PC-3 (cell line): Measurements from ENCODE around the gene DNM2. TPM values are rescaled to one million over a fixed set of nuclear protein-coding genes. Genes with fewer than 3 reads are reported as not detected.

Experiments
- ATAC-seq: fragments of 200-7000 bp; cut with Tn5 transposase; 2 replicates; pipeline ENCODE4 v1.9.1; 2020; ENCODE audit warnings: mild to moderate bottlenecking, moderate library complexity
- BruUV-seq: library from RNA; stranded (reverse); fragments of 400-500 nt; replicated peaks from 2 replicates; lab custom pipeline; 2021; lab: Mats Ljungman, UMichigan
- CTCF ChIA-PET: fragments of 300-600 bp; sonication (Branson Sonifier 250); formaldehyde crosslinking; loops from one replicate; lab custom pipeline; 2022; ENCODE audit warnings: antibody characterized with exemption; lab: Charles Lee
- POLR2A ChIA-PET: fragments of 300-600 bp; sonication (Branson Sonifier 250); formaldehyde crosslinking; loops from one replicate; lab custom pipeline; 2022; ENCODE audit warnings: antibody characterized with exemption; ENCODE audit not compliant: unreplicated experiment; lab: Charles Lee
- DNase-seq: peaks from one replicate; pipeline ENCODE4 v3.0.0-alpha.2; 2015
- H2AFZ ChIP-seq: fragments of 300-600 bp; sonication (generic); 2 replicates; pipeline ENCODE4 v1.6.0; 2016; ENCODE audit warnings: antibody characterized with exemption, low read length
- H3F3A ChIP-seq: fragments of 300-600 bp; sonication (generic); one replicate; pipeline ENCODE4 v1.6.0; 2017; ENCODE audit warnings: antibody characterized with exemption, low read length, control low read depth, mild to moderate bottlenecking; ENCODE audit not compliant: unreplicated experiment
- H3K27ac ChIP-seq: fragments of 300-600 bp; sonication (generic); 2 replicates; pipeline ENCODE4 v1.5.1; 2016; ENCODE audit warnings: mild to moderate bottlenecking, low read length
- H3K27me3 ChIP-seq: fragments of 300-600 bp; sonication (generic); 2 replicates; pipeline ENCODE4 v1.6.1; 2016; ENCODE audit warnings: low read length, mixed read lengths
- H3K36me3 ChIP-seq: fragments of 300-600 bp; sonication (generic); 2 replicates; pipeline ENCODE4 v1.6.1; 2016; ENCODE audit warnings: low read depth, mixed run types, low read length, mixed read lengths
- H3K4me1 ChIP-seq: fragments of 300-600 bp; sonication (generic); 2 replicates; pipeline ENCODE4 v1.5.1; 2016; ENCODE audit warnings: low read length; ENCODE audit not compliant: insufficient read depth
- H3K4me2 ChIP-seq: fragments of 300-600 bp; sonication (generic); 2 replicates; pipeline ENCODE4 v1.6.0; 2016; ENCODE audit warnings: low read length
- H3K4me3 ChIP-seq: fragments of 300-600 bp; sonication (generic); 2 replicates; pipeline ENCODE4 v1.5.1; 2016; ENCODE audit warnings: mild to moderate bottlenecking, low read length, mixed read lengths
- H3K79me2 ChIP-seq: fragments of 300-600 bp; sonication (generic); 2 replicates; pipeline ENCODE4 v1.6.1; 2017; ENCODE audit warnings: low read length, mixed read lengths
- H3K9ac ChIP-seq: fragments of 300-600 bp; sonication (generic); 2 replicates; pipeline ENCODE4 v1.6.0; 2016; ENCODE audit warnings: mild to moderate bottlenecking, low read length
- H3K9me2 ChIP-seq: fragments of 300-600 bp; sonication (generic); replicated peaks from 2 replicates; pipeline ENCODE4 v1.6.1; 2016; ENCODE audit warnings: mixed run types, low read length, mixed read lengths
- H3K9me3 ChIP-seq: fragments of 300-600 bp; sonication (generic); 2 replicates; pipeline ENCODE4 v1.6.1; 2016; ENCODE audit warnings: low read length, mixed read lengths
- H4K20me1 ChIP-seq: fragments of 300-600 bp; sonication (generic); 2 replicates; pipeline ENCODE4 v1.6.1; 2016; ENCODE audit warnings: low read length, mixed read lengths
- EZH2 ChIP-seq: fragments of 300-600 bp; sonication (generic); IDR thresholded peaks from one replicate; pipeline ENCODE4 v1.6.1; 2017; ENCODE audit warnings: antibody characterized with exemption, mild to moderate bottlenecking, low read length; ENCODE audit not compliant: unreplicated experiment
- EZH2phosphoT487 ChIP-seq: fragments of 300-600 bp; sonication (generic); IDR thresholded peaks from 2 replicates; pipeline ENCODE4 v1.6.1; 2018; ENCODE audit warnings: mild to moderate bottlenecking, antibody characterized with exemption, low read length, borderline replicate concordance
- intact Hi-C: fragments of 100-400 bp; cut with micrococcal nuclease; formaldehyde crosslinking; loops from 2 replicates; pipeline ENCODE4 v1.9.0; 2023
- total RNA-seq: library from RNA; depleted of rRNA; stranded (reverse); fragments of >200 nt; gene quantifications from 2 replicates; pipeline ENCODE4 v1.2.3, GENCODE V29; 2014
- TF ChIP-seq, protein P1 (sequence below): fragments of 300-600 bp; sonication (generic); conservative IDR thresholded peaks from 2 replicates; pipeline ENCODE4 v1.5.1; 2017; ENCODE audit warnings: antibody characterized with exemption, low read depth, mild to moderate bottlenecking, low read length

DNM2 gene
- total RNA-seq, 1 experiment from 2014 or later, result 150 TPM

DNA sequence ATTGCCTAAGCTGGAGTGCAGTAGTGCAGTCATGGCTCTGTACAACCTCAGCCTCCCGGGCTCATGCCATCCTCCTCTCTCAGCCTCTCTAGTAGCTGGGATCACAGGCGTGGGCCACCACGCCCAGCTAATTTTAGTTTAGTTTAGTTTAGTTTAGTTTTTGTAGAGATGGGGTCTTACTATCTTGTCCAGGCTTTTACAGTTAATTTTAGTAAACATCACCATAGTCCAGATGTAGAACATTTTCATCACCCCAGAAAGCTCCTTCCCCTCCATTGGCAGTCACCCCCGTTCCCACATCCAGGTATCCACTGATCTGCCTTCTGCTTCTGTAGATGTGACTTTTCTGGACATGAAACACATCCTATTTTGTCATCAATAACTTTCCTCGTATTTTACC lies 41.1 kb downstream of the DNM2 start:
- Histone ChIP-seq H3F3A (no peaks in the 10 kb centered on the region), H3K4me1 (peaks cover 22% of the 10 kb centered on the region), H3K4me3 (no peak overlapping the region), H3K4me2 (no peak overlapping the region), H3K36me3 (peaks cover 17% of the 10 kb centered on the region), H3K79me2 (peaks cover 66% of the 10 kb centered on the region), H3K27ac (no peak overlapping the region), H3K9ac (no peak overlapping the region), H3K9me2 (no peaks in the 10 kb centered on the region), H4K20me1 (no peaks in the 10 kb centered on the region), H3K27me3 (no peaks in the 10 kb centered on the region), H2AFZ (no peak overlapping the region), H3K9me3 (no peaks in the 10 kb centered on the region)
- ATAC-seq (no peak), DNase-seq (no peak)
- POLR2A ChIA-PET, result no interaction called here
- TF ChIP-seq EZH2phosphoT487, result no peak
- intact Hi-C loops, result no loop called here
- CTCF ChIA-PET, result no interaction called here
- no TSS peak for BruUV-seq

DNA sequence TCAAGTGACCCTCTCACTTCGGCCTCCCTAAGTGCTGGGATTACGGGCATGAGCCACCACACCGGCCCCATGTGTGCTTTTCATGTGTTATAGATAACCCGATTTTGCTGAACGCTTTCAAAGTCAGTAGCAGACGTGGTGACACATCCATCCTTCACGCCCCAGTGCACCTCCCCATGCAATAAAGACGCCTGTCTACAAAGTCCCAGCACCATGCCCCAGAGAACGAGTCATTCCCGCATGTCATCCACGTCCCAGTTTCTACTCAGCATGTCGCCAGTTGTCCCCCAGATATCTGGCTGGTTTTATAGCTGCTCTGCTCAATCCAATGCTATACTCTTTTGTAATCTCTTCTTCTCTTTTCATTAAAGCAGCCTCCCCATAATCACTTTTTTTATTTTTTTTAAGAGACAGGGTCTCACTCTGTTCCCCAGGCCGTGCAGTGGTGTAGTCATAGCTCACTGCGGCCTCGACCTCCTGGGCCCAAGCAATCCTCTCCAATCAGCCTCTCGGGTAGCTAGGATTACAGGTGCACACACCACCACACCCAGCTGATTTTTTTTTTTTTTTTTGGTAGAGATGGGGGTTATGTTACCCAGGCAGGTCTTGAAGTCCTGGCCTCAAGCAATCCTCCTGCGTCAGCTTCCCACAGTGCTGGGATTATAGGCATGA lies 42.5 kb downstream of the DNM2 start:
- peaks cover 22% of the 10 kb centered on the region for H3K4me1 ChIP-seq
- peak overlapping the region; percentile 36 for H3K4me2 ChIP-seq
- H3F3A ChIP-seq, result no peaks in the 10 kb centered on the region
- intact Hi-C loops, result loop anchor here (2.0 kb wide), 1 partner anchor 44 kb away; no protein-coding TSS in a partner anchor
- peak overlapping the region; percentile 46; the same call in 1 of the 2 replicates for H3K9ac ChIP-seq
- ChIA-PET POLR2A (no interaction called here), CTCF (no interaction called here)
- DNase-seq (peak; percentile 91), ATAC-seq (peak; percentile 91)
- H3K9me3 ChIP-seq, result no peaks in the 10 kb centered on the region
- peaks cover 60% of the 10 kb centered on the region for H3K79me2 ChIP-seq
- H2AFZ ChIP-seq, result no peak overlapping the region
- BruUV-seq, result no TSS peak
- no peaks in the 10 kb centered on the region for H4K20me1 ChIP-seq
- H3K27ac ChIP-seq, result peak overlapping the region; percentile 68
- TF ChIP-seq EZH2phosphoT487, result no peak
- no peak for TF ChIP-seq EZH2
- TF ChIP-seq, protein P1, sequence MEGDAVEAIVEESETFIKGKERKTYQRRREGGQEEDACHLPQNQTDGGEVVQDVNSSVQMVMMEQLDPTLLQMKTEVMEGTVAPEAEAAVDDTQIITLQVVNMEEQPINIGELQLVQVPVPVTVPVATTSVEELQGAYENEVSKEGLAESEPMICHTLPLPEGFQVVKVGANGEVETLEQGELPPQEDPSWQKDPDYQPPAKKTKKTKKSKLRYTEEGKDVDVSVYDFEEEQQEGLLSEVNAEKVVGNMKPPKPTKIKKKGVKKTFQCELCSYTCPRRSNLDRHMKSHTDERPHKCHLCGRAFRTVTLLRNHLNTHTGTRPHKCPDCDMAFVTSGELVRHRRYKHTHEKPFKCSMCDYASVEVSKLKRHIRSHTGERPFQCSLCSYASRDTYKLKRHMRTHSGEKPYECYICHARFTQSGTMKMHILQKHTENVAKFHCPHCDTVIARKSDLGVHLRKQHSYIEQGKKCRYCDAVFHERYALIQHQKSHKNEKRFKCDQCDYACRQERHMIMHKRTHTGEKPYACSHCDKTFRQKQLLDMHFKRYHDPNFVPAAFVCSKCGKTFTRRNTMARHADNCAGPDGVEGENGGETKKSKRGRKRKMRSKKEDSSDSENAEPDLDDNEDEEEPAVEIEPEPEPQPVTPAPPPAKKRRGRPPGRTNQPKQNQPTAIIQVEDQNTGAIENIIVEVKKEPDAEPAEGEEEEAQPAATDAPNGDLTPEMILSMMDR, result no peak
- H3K9me2 ChIP-seq, result no peaks in the 10 kb centered on the region
- H3K27me3 ChIP-seq, result no peaks in the 10 kb centered on the region
- no peak overlapping the region for H3K4me3 ChIP-seq
- peaks cover 17% of the 10 kb centered on the region for H3K36me3 ChIP-seq

DNA sequence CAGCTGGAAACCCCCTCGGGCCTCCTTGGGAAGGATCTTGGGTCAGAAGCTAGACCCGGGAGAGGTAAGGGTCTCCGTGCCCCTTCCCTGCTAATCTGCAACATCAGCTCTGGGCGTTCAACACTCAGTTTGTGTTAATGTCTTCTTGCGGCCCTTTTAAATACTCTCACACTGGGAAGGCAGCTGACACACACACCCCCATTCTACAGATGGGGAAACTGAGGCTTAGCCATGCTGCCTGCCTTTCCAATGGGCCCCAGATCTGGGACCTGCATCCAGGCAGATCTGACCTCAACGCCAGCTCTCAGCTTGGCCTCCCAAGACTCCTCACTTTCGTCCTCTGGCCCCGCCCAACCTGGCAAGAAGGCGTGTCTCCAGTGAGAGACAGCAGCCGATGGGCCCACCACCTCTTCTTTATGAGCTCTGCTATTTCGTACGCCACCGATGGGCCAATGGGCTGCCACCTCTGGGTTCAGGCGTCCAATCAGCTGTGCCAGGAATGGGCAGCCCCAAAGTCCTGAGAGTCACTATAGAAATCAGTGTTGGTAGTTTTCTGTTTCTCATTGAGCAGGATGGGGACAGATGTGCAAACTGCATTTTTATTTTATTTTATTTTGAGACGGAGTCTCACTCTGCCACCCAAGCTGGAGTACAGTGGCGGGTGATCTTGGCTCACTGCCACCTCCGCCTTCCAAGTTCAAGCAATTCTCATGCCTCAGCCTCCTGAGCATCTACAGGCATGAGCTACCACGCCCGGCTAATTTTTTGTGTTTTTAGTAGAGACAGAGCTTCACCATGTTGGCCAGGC lies 43.8 kb downstream of the DNM2 start:
- H3K27me3 ChIP-seq, result no peaks in the 10 kb centered on the region
- no peaks in the 10 kb centered on the region for H3K9me3 ChIP-seq
- peaks cover 60% of the 10 kb centered on the region for H3K79me2 ChIP-seq
- H3K4me2 ChIP-seq, result no peak overlapping the region
- no peak overlapping the region for H3K4me3 ChIP-seq
- intact Hi-C loops, result loop anchor here (2.0 kb wide), 1 partner anchor 45 kb away; no protein-coding TSS in a partner anchor
- H3F3A ChIP-seq, result no peaks in the 10 kb centered on the region
- H3K9me2 ChIP-seq, result no peaks in the 10 kb centered on the region
- BruUV-seq, result no TSS peak
- POLR2A ChIA-PET, result no interaction called here
- TF ChIP-seq EZH2phosphoT487 (no peak), EZH2 (no peak)
- TF ChIP-seq, protein P1, result no peak
- peaks cover 17% of the 10 kb centered on the region for H3K36me3 ChIP-seq
- CTCF ChIA-PET, result no interaction called here
- peaks cover 22% of the 10 kb centered on the region for H3K4me1 ChIP-seq
- no peak overlapping the region for H3K27ac ChIP-seq
- H2AFZ ChIP-seq, result no peak overlapping the region
- no peak for ATAC-seq
- no peak overlapping the region for H3K9ac ChIP-seq
- no peak for DNase-seq
- H4K20me1 ChIP-seq, result 0 out of 2 replicates have a peak, but pooled peaks cover 4% of the 10 kb centered on the region
